ENCODE results near the gene PADI4. TPM values are rescaled to one million over a fixed set of nuclear protein-coding genes. Genes with fewer than 3 reads are reported as not detected.

PADI4 gene
- total and polyA plus RNA-seq, 2 of the 8 experiments (the other 6 are each of a cell fraction or from before 2014, with no cell fraction given), result 0.29 TPM; not detected in 1

DNA sequence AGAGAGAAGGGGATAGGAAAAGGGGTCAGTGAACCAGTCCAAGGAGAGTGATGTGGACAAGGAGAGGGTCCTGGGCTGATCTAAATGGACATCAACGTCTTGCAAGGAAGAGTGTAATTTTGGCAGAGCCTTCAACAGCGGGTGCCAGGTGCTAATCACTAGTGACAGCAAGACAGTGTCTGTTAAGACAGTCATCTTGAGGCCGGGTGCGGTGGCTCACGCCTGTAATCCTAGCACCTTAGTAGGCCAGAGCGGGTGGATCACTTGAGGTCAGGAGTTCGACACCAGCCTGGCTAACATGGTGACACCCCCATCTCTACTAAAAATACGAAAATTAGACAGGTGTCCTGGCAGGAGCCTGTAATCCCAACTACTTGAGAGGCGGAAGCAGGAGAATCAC is 51.8 kb downstream of the PADI4 start (continued):
- no peak for TF ChIP-seq HDAC6 (IDR thresholded peaks at IDR 0.05; ENCODE audit: low read depth, low read length)
- no peak for TF ChIP-seq CREB1 (IDR thresholded peaks at IDR 0.05)

Data from H1 (cell line).